ENCODE measurements around the gene AMT. TPM values are rescaled to one million over a fixed set of nuclear protein-coding genes. Genes with fewer than 3 reads are reported as not detected.

The AMT gene
- total and polyA plus RNA-seq, 2 of the 13 experiments (the other 11 are each of a cell fraction or from before 2014, with no cell fraction given), result 35.3 to 59.0 TPM

- TF ChIP-seq THRA (CRISPR knock-in tag; IDR thresholded peaks at IDR 0.05; ENCODE audit: borderline replicate concordance) (peak; percentile 22; the same call in 1 of the 2 replicates), RXRB (CRISPR knock-in tag; IDR thresholded peaks at IDR 0.05; ENCODE audit: borderline replicate concordance) (peak; percentile 63; the same call in 1 of the 2 replicates), ZNF788 (CRISPR knock-in tag; IDR thresholded peaks at IDR 0.05; ENCODE audit: borderline replicate concordance) (peak; percentile 76; the same call in 1 of the 2 replicates), MEIS1 (CRISPR knock-in tag; IDR thresholded peaks at IDR 0.05; ENCODE audit: borderline replicate concordance) (peak; percentile 66; the same call in 1 of the 2 replicates), NFYC (CRISPR knock-in tag; IDR thresholded peaks at IDR 0.05) (peak; percentile 82), NR0B2 (CRISPR knock-in tag; IDR thresholded peaks at IDR 0.05) (peak; percentile 84), HDAC6 (IDR thresholded peaks at IDR 0.05; ENCODE audit: low read depth, low read length) (no peak), ZBTB8A (CRISPR knock-in tag; IDR thresholded peaks at IDR 0.05; ENCODE audit: borderline replicate concordance, low read depth) (no peak), ZSCAN30 (CRISPR knock-in tag; IDR thresholded peaks at IDR 0.05) (no peak), ZSCAN31 (CRISPR knock-in tag; IDR thresholded peaks at IDR 0.05; ENCODE audit: low read depth) (peak; percentile 91), ZNF20 (CRISPR knock-in tag; IDR thresholded peaks at IDR 0.05) (0 out of 2 replicates have a peak, but pooled peaks have one; percentile 60), YEATS4 (CRISPR knock-in tag; IDR thresholded peaks at IDR 0.05; ENCODE audit: borderline replicate concordance) (peak; percentile 76; the same call in 1 of the 2 replicates), MEIS2 (CRISPR knock-in tag; IDR thresholded peaks at IDR 0.05) (peak; percentile 69; the same call in 1 of the 2 replicates), ZFP37 (CRISPR knock-in tag; IDR thresholded peaks at IDR 0.05; ENCODE audit: borderline replicate concordance) (0 out of 2 replicates have a peak, but pooled peaks have one; percentile 76), GATAD2A (CRISPR knock-in tag; IDR thresholded peaks at IDR 0.05) (peak; percentile 72), ATF4 (CRISPR knock-in tag; IDR thresholded peaks at IDR 0.05) (peak in 1 of 2 experiments; percentile 47; a peak in 1 of 4 replicates), KAT8 (CRISPR knock-in tag; IDR thresholded peaks at IDR 0.05) (peak; percentile 94), ZSCAN29 (CRISPR knock-in tag; conservative IDR thresholded peaks at IDR 0.05) (peak; percentile 24; the same call in 1 of the 2 replicates), ZSCAN12 (CRISPR knock-in tag; IDR thresholded peaks at IDR 0.05) (no peak), MED13 (CRISPR knock-in tag; IDR thresholded peaks at IDR 0.05) (0 out of 2 replicates have a peak, but pooled peaks have one; percentile 54), FIP1L1 (IDR thresholded peaks at IDR 0.05; ENCODE audit: borderline replicate concordance, insufficient read depth, low read depth, low read length) (no peak), RARA (CRISPR knock-in tag; IDR thresholded peaks at IDR 0.05) (0 out of 2 replicates have a peak, but pooled peaks have one; percentile 30)
- TF ChIP-seq, protein P1, sequence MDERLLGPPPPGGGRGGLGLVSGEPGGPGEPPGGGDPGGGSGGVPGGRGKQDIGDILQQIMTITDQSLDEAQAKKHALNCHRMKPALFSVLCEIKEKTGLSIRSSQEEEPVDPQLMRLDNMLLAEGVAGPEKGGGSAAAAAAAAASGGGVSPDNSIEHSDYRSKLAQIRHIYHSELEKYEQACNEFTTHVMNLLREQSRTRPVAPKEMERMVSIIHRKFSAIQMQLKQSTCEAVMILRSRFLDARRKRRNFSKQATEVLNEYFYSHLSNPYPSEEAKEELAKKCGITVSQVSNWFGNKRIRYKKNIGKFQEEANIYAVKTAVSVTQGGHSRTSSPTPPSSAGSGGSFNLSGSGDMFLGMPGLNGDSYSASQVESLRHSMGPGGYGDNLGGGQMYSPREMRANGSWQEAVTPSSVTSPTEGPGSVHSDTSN (CRISPR knock-in tag; IDR thresholded peaks at IDR 0.05), result 0 out of 2 replicates have a peak, but pooled peaks have one; percentile 32
Observed at GRCh38 chr3:49411968-49412631, 10.2 kb downstream of the AMT start, which contains the start of the genes RHOA and TCTA (continued).

Data from HepG2 (cell line).